Calu3 (cell line): ENCODE measurements around the gene C1QC. TPM values are rescaled to one million over a fixed set of nuclear protein-coding genes. Genes with fewer than 3 reads are reported as not detected.

Experiments
- BruUV-seq: library from RNA; stranded (reverse); fragments of 400-500 nt; replicated peaks from 2 replicates; lab custom pipeline; 2021; lab: Mats Ljungman, UMichigan
- CTCF ChIA-PET: fragments of 300-600 bp; sonication (Branson Sonifier 250); formaldehyde crosslinking; loops from one replicate; lab custom pipeline; 2022; ENCODE audit warnings: antibody characterized with exemption; lab: Charles Lee
- DNase-seq: peaks from one replicate; pipeline ENCODE4 v3.0.0; 2022
- H3K27ac Mint-ChIP-seq: one replicate; pipeline ENCODE4 v1.8.0; 2022; ENCODE audit warnings: mixed read lengths; ENCODE audit not compliant: unreplicated experiment
- H3K27me3 Mint-ChIP-seq: one replicate; pipeline ENCODE4 v1.8.0; 2022; ENCODE audit warnings: mixed read lengths; ENCODE audit not compliant: unreplicated experiment
- H3K36me3 Mint-ChIP-seq: one replicate; pipeline ENCODE4 v1.8.0; 2022; ENCODE audit warnings: mild to moderate bottlenecking, moderate library complexity, mixed read lengths; ENCODE audit not compliant: insufficient read depth, unreplicated experiment
- H3K4me1 Mint-ChIP-seq: one replicate; pipeline ENCODE4 v1.8.0; 2022; ENCODE audit warnings: mild to moderate bottlenecking, low read depth, mixed read lengths; ENCODE audit not compliant: unreplicated experiment
- H3K4me3 Mint-ChIP-seq: one replicate; pipeline ENCODE4 v1.8.0; 2022; ENCODE audit warnings: mild to moderate bottlenecking, low read depth, moderate library complexity, mixed read lengths; ENCODE audit not compliant: unreplicated experiment
- H3K9me3 Mint-ChIP-seq: one replicate; pipeline ENCODE4 v1.8.0; 2022; ENCODE audit warnings: low read depth, mixed read lengths; ENCODE audit not compliant: unreplicated experiment
- intact Hi-C: fragments of 100-400 bp; cut with micrococcal nuclease; formaldehyde crosslinking; loops from one replicate; pipeline ENCODE4 v1.10.0; 2022; ENCODE audit not compliant: unreplicated experiment
- total RNA-seq: library from RNA; stranded (reverse); gene quantifications from 2 replicates; pipeline ENCODE4 v1.2.3, GENCODE V29; 2022
- TF ChIP-seq, protein P1 (sequence below): fragments of 200-600 bp; IDR thresholded peaks from one replicate; pipeline ENCODE4 v1.8.0; 2022; ENCODE audit warnings: antibody characterized with exemption; ENCODE audit not compliant: unreplicated experiment

The C1QC gene
- total RNA-seq, 1 experiment from 2014 or later, result not detected

- intact Hi-C loops, result no loop called here
- no TSS peak for BruUV-seq
- no peak for DNase-seq
- H3K36me3 Mint-ChIP-seq, result no peaks in the 10 kb centered on the region
- CTCF ChIA-PET, result no interaction called here
- H3K9me3 Mint-ChIP-seq, result no peaks in the 10 kb centered on the region
- no peaks in the 10 kb centered on the region for H3K4me1 Mint-ChIP-seq
- H3K4me3 Mint-ChIP-seq, result no peak overlapping the region
- TF ChIP-seq, protein P1, sequence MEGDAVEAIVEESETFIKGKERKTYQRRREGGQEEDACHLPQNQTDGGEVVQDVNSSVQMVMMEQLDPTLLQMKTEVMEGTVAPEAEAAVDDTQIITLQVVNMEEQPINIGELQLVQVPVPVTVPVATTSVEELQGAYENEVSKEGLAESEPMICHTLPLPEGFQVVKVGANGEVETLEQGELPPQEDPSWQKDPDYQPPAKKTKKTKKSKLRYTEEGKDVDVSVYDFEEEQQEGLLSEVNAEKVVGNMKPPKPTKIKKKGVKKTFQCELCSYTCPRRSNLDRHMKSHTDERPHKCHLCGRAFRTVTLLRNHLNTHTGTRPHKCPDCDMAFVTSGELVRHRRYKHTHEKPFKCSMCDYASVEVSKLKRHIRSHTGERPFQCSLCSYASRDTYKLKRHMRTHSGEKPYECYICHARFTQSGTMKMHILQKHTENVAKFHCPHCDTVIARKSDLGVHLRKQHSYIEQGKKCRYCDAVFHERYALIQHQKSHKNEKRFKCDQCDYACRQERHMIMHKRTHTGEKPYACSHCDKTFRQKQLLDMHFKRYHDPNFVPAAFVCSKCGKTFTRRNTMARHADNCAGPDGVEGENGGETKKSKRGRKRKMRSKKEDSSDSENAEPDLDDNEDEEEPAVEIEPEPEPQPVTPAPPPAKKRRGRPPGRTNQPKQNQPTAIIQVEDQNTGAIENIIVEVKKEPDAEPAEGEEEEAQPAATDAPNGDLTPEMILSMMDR, result no peak
- H3K27ac Mint-ChIP-seq, result no peak overlapping the region
- peaks cover 68% of the 10 kb centered on the region for H3K27me3 Mint-ChIP-seq
Measured at GRCh38 chr1:22629886-22630285, 13.5 kb upstream of the C1QC start.

DNA sequence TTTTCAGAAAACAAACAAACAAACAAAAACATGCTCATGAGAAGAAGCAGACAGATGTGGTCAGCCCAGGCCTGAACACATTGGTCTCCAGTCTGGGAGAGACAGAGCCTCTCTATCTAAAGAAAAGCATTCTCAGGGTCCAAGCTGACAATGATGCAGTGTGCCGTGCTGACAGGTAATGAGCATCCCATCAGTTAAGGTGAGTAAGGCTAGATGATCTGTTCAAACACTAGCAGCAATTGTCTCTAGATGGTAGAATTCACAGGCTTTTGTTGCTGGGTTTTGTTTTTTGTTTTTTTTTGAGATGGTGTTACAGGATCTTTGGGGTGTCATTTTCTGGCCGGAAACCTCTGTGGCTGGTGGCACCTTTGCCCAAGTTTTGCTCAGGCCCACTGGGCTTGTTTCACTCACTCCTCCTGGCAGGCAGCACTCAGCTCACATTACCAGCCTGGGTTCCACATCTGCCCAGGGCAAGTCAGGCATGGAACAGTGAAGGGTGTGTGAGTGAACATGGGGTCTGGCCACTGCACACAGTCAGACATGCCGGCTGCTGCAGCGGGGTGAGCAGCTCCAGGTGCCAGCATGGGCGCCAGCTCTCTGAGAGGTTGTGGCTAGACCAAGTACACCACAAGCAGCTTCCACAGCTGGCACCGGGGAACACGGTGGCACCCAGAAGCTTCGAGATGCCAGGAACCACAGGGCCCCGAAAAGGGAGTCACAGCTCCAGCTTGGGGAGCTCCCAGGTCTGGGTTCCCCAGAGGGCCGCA is 9.6 kb upstream of the C1QC start:
- intact Hi-C loops, result no loop called here
- no peak for DNase-seq
- no peak overlapping the region for H3K27ac Mint-ChIP-seq
- TF ChIP-seq, protein P1, result no peak
- H3K27me3 Mint-ChIP-seq, result peaks cover 64% of the 10 kb centered on the region
- no peak overlapping the region for H3K4me3 Mint-ChIP-seq
- H3K9me3 Mint-ChIP-seq, result no peaks in the 10 kb centered on the region
- BruUV-seq, result no TSS peak
- no peaks in the 10 kb centered on the region for H3K4me1 Mint-ChIP-seq
- no peaks in the 10 kb centered on the region for H3K36me3 Mint-ChIP-seq
- CTCF ChIA-PET, result no interaction called here

DNA sequence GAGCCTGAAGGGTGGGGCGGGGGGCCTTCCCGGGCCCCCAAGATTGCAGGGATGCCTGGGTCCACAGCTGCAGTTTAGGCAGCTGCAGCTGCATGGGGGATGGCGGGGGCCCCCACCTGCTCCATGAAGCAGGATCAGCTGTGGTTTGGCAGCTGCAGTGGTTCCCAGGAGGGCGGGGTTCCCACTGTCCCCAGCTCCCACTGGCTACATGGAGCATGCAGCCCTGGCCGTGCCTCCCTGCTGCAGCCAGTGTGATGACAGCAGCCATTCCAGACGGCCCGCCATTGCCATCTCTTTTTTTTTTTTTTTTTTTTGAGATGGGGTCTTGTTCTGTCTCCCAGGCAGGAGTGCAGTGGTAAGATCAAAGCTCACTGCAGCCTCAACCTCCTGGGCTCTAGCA is 8.0 kb upstream of the C1QC start:
- no peaks in the 10 kb centered on the region for H3K36me3 Mint-ChIP-seq
- CTCF ChIA-PET, result interaction anchor here (0.7 kb wide), 1 partner anchor 17 kb away, joined by 5 read pairs; no protein-coding TSS in a partner anchor
- no peaks in the 10 kb centered on the region for H3K4me1 Mint-ChIP-seq
- no TSS peak for BruUV-seq
- intact Hi-C loops, result no loop called here
- TF ChIP-seq, protein P1, result no peak
- no peak for DNase-seq
- peaks cover 48% of the 10 kb centered on the region for H3K27me3 Mint-ChIP-seq
- H3K9me3 Mint-ChIP-seq, result no peaks in the 10 kb centered on the region
- no peak overlapping the region for H3K4me3 Mint-ChIP-seq
- H3K27ac Mint-ChIP-seq, result no peak overlapping the region

DNA sequence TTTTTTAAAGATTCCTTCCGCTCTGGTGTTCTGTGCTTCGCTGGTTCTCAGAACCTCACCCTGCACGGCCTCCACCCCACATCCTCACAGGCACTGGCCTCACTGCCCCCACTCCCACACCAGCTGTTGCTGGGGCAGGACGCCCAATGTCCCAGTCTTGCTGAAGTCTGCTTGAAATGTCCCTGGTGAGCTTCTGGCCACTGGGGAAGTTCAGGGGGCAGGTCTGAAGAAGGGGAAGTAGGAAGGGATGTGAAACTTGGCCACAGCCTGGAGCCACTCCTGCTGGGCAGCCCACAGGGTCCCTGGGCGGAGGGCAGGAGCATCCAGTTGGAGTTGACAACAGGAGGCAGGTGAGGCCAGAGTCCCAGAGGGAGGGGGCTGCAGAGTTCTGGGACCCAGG is 7.1 kb upstream of the C1QC start, which contains the start of gene C1QA:
Gene C1QA (plus strand): TSS at position 276 of the 400 bp plus-strand sequence. CDS start 989 bp downstream, outside the sequence.
- CTCF ChIA-PET, result no interaction called here
- no TSS peak for BruUV-seq
- intact Hi-C loops, result no loop called here
- H3K4me3 Mint-ChIP-seq, result no peak within 1 kb of the TSS
- H3K36me3 Mint-ChIP-seq, result no peaks in the 10 kb centered on the region
- peaks cover 40% of the 10 kb centered on the region for H3K27me3 Mint-ChIP-seq
- no peaks in the 10 kb centered on the region for H3K4me1 Mint-ChIP-seq
- TF ChIP-seq, protein P1, result no peak
- DNase-seq, result no peak
- H3K27ac Mint-ChIP-seq, result no peak within 1 kb of the TSS
- no peaks in the 10 kb centered on the region for H3K9me3 Mint-ChIP-seq
